C4-2B (cell line): ENCODE data around the gene TAS1R1.

Source experiments
- CTCF ChIP-seq: fragments of 450-650 bp; conservative IDR thresholded peaks from 2 replicates; pipeline ENCODE4 v1.5.1; 2017; ENCODE audit warnings: mild to moderate bottlenecking
- ZFX ChIP-seq: fragments of 450-650 bp; IDR thresholded peaks from 2 replicates; pipeline ENCODE4 v1.6.1; 2017

GRCh38 chr1:6588128-6588892 lies 33.2 kb downstream of the TAS1R1 start:
- TF ChIP-seq CTCF = no peak
- TF ChIP-seq ZFX = no peak
